ENCODE results near the gene ARHGAP11A. TPM values are rescaled to one million over a fixed set of nuclear protein-coding genes. Genes with fewer than 3 reads are reported as not detected.

ARHGAP11A gene
- total and polyA plus RNA-seq, 2 donors (not counting 3 experiments of a cell fraction or from before 2014, with no cell fraction given) = 6.6 to 82.3 TPM

GRCh38 chr15:32649342-32649741 lies 34.0 kb downstream of the ARHGAP11A start:
- Histone ChIP-seq H3K4me3 (replicated peaks in 1 of 3; ENCODE audit: insufficient read depth in 1 of 3, low read depth in 1 of 3, low read length in 3 of 3) (no peak overlapping the region), H3K9me1 (replicated peaks; ENCODE audit: control insufficient read depth, extremely low read depth, insufficient read depth, low read length) (no peaks in the 10 kb centered on the region), H3K79me2 (ENCODE audit: control insufficient read depth, insufficient read depth, low read length) (no peaks in the 10 kb centered on the region), H3K9ac (replicated peaks; ENCODE audit: extremely low read depth, insufficient read depth, low read length) (no peak overlapping the region), H3K4me2 (ENCODE audit: insufficient read depth, low read length) (no peak overlapping the region), H3K36me3 (ENCODE audit: control insufficient read depth in 2 of 2, extremely low read depth in 1 of 2, insufficient read depth in 2 of 2, low read length in 2 of 2) (no peaks in the 10 kb centered on the region), H4K20me1 (replicated peaks; ENCODE audit: control insufficient read depth, extremely low read depth, insufficient read depth, low read length) (no peaks in the 10 kb centered on the region), H3K4me1 (ENCODE audit: control insufficient read depth, extremely low read depth, insufficient read depth, low read length) (peaks cover 8% of the 10 kb centered on the region), H3K9me3 (replicated peaks; ENCODE audit: control insufficient read depth, insufficient read depth, low read length) (no peaks in the 10 kb centered on the region), H3K27ac (ENCODE audit: insufficient read depth, low read depth, low read length) (no peak overlapping the region), H3K27me3 (ENCODE audit: control insufficient read depth in 2 of 2, insufficient read depth in 2 of 2, low read length in 2 of 2) (no peaks in the 10 kb centered on the region), H2AFZ (ENCODE audit: low read depth, low read length) (no peak overlapping the region)
- ChIA-PET POLR2A (no interaction called here), CTCF (interaction anchor here (0.6 to 4.3 kb wide), 16 partner anchors 8 to 483 kb away, joined by 3 to 75 read pairs (median 4); no protein-coding TSS in a partner anchor)
- no TSS peak for BruUV-seq (replicated peaks)
- dilution Hi-C loops (cut with MboI; ENCODE audit: extremely low pct_ligation_motif_present, low sequenced_read_pairs) (no loop called here), intact Hi-C loops (cut with micrococcal nuclease) (no loop called here)
- FAIRE-seq (peak; percentile 57), DNase-seq (ENCODE audit: low read depth, low spot score) (no peak)
- TF ChIP-seq GATA2 (IDR thresholded peaks at IDR 0.05; ENCODE audit: insufficient read depth, insufficient read length, low read depth, low read length) = no peak
- peak in 1 of 2 donors; percentile 26 for TF ChIP-seq CTCF (IDR thresholded peaks at IDR 0.05; ENCODE audit: extremely low read depth in 1 of 2, insufficient read depth in 1 of 2, low read depth in 1 of 2, low read length in 2 of 2)

DNA sequence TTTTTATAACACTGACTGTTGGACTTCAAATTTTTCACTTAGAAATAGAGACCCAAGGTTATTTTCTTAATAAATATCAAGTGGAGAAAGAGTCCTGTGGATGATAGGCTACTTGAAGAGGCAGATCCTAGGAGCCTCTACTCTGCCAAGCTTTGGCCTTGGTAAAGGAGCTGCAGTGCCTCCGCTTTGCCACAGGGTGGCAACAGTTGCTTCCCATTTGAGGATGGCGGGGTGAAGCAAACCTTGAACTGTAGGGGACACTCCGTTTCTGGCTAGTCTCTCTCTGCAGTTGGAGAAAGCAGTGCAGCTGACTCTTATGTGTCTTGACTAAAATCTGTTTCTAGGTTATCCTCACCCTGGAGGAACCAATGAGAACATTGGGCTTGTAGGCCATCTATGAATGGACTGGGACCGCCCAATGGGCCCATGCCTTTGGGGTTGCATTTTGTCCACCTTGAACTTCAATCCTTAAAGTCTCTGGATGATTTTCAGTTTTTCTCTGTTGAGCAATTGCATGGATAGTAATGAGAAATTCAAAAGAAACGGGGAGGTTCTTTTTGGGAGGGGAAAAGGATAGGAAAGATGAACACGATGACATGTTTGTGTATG lies 36.0 kb downstream of the ARHGAP11A start:
- FAIRE-seq = peak; percentile 87
- Histone ChIP-seq H3K4me1 (ENCODE audit: control insufficient read depth, extremely low read depth, insufficient read depth, low read length) (peaks cover 8% of the 10 kb centered on the region), H4K20me1 (replicated peaks; ENCODE audit: control insufficient read depth, extremely low read depth, insufficient read depth, low read length) (no peaks in the 10 kb centered on the region), H3K4me3 (replicated peaks in 1 of 3; ENCODE audit: insufficient read depth in 1 of 3, low read depth in 1 of 3, low read length in 3 of 3) (no peak overlapping the region), H3K36me3 (ENCODE audit: control insufficient read depth in 2 of 2, extremely low read depth in 1 of 2, insufficient read depth in 2 of 2, low read length in 2 of 2) (no peaks in the 10 kb centered on the region), H3K9me1 (replicated peaks; ENCODE audit: control insufficient read depth, extremely low read depth, insufficient read depth, low read length) (no peaks in the 10 kb centered on the region), H3K27ac (ENCODE audit: insufficient read depth, low read depth, low read length) (no peak overlapping the region), H3K9ac (replicated peaks; ENCODE audit: extremely low read depth, insufficient read depth, low read length) (no peak overlapping the region), H3K9me3 (replicated peaks; ENCODE audit: control insufficient read depth, insufficient read depth, low read length) (no peaks in the 10 kb centered on the region), H3K79me2 (ENCODE audit: control insufficient read depth, insufficient read depth, low read length) (no peaks in the 10 kb centered on the region), H3K27me3 (ENCODE audit: control insufficient read depth in 2 of 2, insufficient read depth in 2 of 2, low read length in 2 of 2) (no peaks in the 10 kb centered on the region), H2AFZ (ENCODE audit: low read depth, low read length) (no peak overlapping the region), H3K4me2 (ENCODE audit: insufficient read depth, low read length) (no peak overlapping the region)
- TF ChIP-seq CTCF (IDR thresholded peaks at IDR 0.05; ENCODE audit: extremely low read depth in 1 of 2, insufficient read depth in 1 of 2, low read depth in 1 of 2, low read length in 2 of 2) (peak; percentile 88 to 93), EZH2 (IDR thresholded peaks at IDR 0.05; ENCODE audit: borderline replicate concordance, low read depth, low read length, severe bottlenecking) (no peak)
- intact Hi-C loops (cut with micrococcal nuclease) = no loop called here
- no TSS peak for BruUV-seq (replicated peaks)
- dilution Hi-C loops (cut with MboI; ENCODE audit: extremely low pct_ligation_motif_present, low sequenced_read_pairs) = no loop called here
- ChIA-PET POLR2A (no interaction called here), CTCF (interaction anchor here (0.6 to 4.3 kb wide), 14 partner anchors 8 to 482 kb away, joined by 3 to 75 read pairs (median 4); no protein-coding TSS in a partner anchor)
- DNase-seq (ENCODE audit: low read depth, low spot score) = peak; percentile 54

All from endothelial cell of umbilical vein (primary cell).